H1 (cell line): ENCODE data around the gene BACE2. TPM values are rescaled to one million over a fixed set of nuclear protein-coding genes. Genes with fewer than 3 reads are reported as not detected.

Source experiments
- CHD2 ChIP-seq: IDR thresholded peaks from 2 replicates; pipeline ENCODE4 v1.6.1; 2012; ENCODE audit warnings: low read length, improper control_type of control experiment
- polyA plus RNA-seq, 7 experiments: library from polyadenylated mRNA; depleted of rRNA in 3 of 7; stranded (reverse) in 5 of 7; unstranded in 2 of 7; fragments of >200 nt in 5 of 7; fragments of 200-250 nt in 2 of 7; gene quantifications; 1 replicate in 5 of 7; 2 replicates in 1 of 7; 4 replicates in 1 of 7; pipeline versions ENCODE4 v1.2.1 to v1.2.3, GENCODE V29; 2011 to 2013; ENCODE audit warnings: missing spikeins in 2 of 7, mixed read lengths in 2 of 7
- total RNA-seq: library from RNA; stranded (reverse); fragmentation: NEBNext Ultra II Directional; extraction: Animal tissue kit (Norgen Biotek cat#: 25700); gene quantifications from 2 replicates; pipeline ENCODE4 v1.2.1, GENCODE V29; 2021
- TF ChIP-seq, protein P1 (sequence below): fragments of 300-600 bp; sonication (generic); IDR thresholded peaks from 2 replicates; pipeline ENCODE4 v1.7.1; 2012; ENCODE audit warnings: low read length, moderate library complexity, mild to moderate bottlenecking, inconsistent platforms; ENCODE audit not compliant: insufficient replicate concordance

BACE2 gene
- total and polyA plus RNA-seq, 2 of the 8 experiments (the other 6 are each of a cell fraction or from before 2014, with no cell fraction given), result 8.1 to 10.9 TPM

DNA sequence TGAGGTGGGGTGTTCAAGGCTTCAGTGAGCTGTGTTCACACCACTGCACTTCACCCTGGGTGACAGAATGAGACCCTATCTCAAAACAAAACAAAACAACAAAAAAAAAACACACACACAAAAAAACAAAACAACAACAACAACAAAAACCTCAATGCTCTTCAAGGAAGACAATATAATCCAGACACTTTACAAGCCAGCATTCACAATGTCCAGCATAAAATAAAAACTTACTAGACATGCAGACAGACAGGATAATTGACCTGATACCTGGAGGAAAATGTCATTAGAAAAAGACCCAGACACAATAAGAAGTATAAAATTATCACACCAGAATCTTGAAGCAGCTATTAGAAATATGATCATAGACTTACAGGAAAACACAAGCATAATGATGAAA lies 39.0 kb upstream of the BACE2 start (continued):
- TF ChIP-seq, protein P1, sequence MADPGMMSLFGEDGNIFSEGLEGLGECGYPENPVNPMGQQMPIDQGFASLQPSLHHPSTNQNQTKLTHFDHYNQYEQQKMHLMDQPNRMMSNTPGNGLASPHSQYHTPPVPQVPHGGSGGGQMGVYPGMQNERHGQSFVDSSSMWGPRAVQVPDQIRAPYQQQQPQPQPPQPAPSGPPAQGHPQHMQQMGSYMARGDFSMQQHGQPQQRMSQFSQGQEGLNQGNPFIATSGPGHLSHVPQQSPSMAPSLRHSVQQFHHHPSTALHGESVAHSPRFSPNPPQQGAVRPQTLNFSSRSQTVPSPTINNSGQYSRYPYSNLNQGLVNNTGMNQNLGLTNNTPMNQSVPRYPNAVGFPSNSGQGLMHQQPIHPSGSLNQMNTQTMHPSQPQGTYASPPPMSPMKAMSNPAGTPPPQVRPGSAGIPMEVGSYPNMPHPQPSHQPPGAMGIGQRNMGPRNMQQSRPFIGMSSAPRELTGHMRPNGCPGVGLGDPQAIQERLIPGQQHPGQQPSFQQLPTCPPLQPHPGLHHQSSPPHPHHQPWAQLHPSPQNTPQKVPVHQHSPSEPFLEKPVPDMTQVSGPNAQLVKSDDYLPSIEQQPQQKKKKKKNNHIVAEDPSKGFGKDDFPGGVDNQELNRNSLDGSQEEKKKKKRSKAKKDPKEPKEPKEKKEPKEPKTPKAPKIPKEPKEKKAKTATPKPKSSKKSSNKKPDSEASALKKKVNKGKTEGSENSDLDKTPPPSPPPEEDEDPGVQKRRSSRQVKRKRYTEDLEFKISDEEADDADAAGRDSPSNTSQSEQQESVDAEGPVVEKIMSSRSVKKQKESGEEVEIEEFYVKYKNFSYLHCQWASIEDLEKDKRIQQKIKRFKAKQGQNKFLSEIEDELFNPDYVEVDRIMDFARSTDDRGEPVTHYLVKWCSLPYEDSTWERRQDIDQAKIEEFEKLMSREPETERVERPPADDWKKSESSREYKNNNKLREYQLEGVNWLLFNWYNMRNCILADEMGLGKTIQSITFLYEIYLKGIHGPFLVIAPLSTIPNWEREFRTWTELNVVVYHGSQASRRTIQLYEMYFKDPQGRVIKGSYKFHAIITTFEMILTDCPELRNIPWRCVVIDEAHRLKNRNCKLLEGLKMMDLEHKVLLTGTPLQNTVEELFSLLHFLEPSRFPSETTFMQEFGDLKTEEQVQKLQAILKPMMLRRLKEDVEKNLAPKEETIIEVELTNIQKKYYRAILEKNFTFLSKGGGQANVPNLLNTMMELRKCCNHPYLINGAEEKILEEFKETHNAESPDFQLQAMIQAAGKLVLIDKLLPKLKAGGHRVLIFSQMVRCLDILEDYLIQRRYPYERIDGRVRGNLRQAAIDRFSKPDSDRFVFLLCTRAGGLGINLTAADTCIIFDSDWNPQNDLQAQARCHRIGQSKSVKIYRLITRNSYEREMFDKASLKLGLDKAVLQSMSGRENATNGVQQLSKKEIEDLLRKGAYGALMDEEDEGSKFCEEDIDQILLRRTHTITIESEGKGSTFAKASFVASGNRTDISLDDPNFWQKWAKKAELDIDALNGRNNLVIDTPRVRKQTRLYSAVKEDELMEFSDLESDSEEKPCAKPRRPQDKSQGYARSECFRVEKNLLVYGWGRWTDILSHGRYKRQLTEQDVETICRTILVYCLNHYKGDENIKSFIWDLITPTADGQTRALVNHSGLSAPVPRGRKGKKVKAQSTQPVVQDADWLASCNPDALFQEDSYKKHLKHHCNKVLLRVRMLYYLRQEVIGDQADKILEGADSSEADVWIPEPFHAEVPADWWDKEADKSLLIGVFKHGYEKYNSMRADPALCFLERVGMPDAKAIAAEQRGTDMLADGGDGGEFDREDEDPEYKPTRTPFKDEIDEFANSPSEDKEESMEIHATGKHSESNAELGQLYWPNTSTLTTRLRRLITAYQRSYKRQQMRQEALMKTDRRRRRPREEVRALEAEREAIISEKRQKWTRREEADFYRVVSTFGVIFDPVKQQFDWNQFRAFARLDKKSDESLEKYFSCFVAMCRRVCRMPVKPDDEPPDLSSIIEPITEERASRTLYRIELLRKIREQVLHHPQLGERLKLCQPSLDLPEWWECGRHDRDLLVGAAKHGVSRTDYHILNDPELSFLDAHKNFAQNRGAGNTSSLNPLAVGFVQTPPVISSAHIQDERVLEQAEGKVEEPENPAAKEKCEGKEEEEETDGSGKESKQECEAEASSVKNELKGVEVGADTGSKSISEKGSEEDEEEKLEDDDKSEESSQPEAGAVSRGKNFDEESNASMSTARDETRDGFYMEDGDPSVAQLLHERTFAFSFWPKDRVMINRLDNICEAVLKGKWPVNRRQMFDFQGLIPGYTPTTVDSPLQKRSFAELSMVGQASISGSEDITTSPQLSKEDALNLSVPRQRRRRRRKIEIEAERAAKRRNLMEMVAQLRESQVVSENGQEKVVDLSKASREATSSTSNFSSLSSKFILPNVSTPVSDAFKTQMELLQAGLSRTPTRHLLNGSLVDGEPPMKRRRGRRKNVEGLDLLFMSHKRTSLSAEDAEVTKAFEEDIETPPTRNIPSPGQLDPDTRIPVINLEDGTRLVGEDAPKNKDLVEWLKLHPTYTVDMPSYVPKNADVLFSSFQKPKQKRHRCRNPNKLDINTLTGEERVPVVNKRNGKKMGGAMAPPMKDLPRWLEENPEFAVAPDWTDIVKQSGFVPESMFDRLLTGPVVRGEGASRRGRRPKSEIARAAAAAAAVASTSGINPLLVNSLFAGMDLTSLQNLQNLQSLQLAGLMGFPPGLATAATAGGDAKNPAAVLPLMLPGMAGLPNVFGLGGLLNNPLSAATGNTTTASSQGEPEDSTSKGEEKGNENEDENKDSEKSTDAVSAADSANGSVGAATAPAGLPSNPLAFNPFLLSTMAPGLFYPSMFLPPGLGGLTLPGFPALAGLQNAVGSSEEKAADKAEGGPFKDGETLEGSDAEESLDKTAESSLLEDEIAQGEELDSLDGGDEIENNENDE, result no peak
- no peak for TF ChIP-seq CHD2
